ENCODE measurements around the gene HELZ2.

DNA sequence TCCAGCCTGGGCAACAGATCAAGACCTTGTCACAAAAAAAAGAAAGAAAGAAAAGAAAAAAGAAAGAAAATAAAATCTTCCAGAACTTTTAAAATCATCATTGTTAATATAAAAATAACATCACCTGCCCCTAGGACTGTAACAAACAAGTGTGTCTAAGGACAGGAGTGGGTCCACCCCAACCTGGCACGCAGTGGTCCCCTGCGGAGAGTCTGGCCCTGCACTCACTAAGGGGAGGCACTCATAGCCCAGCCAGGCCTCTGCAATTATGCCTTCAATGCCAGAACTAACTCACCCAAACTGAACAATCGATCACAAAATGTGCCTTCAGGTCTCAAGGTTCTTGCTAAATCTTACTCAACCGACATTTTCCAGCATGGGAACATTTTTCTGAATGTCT lies 48.1 kb upstream of the HELZ2 start:
- TF ChIP-seq POLR2AphosphoS5 (IDR thresholded peaks at IDR 0.05; ENCODE audit: low read depth, low read length) (no peak), SIN3A (IDR thresholded peaks at IDR 0.05; ENCODE audit: borderline replicate concordance, insufficient read depth, low read length) (no peak), TAF1 (IDR thresholded peaks at IDR 0.05; ENCODE audit: borderline replicate concordance, insufficient read depth, low read length) (no peak)

Measured in PFSK-1 (cell line).